HG03520 (cell line): ENCODE measurements around the gene AGO4.
"Not testable (repeated sequence)": the region's sequence is repeated elsewhere in the genome, so short reads cannot be mapped to it uniquely, and the experiment has no call there.

ENCODE experiments used
- ATAC-seq: cut with Tn5 transposase; IDR thresholded peaks from one replicate; pipeline ENCODE4 v1.9.1; 2021; ENCODE audit warnings: mild to moderate bottlenecking, moderate library complexity; ENCODE audit not compliant: unreplicated experiment

The AGO4 gene

DNA sequence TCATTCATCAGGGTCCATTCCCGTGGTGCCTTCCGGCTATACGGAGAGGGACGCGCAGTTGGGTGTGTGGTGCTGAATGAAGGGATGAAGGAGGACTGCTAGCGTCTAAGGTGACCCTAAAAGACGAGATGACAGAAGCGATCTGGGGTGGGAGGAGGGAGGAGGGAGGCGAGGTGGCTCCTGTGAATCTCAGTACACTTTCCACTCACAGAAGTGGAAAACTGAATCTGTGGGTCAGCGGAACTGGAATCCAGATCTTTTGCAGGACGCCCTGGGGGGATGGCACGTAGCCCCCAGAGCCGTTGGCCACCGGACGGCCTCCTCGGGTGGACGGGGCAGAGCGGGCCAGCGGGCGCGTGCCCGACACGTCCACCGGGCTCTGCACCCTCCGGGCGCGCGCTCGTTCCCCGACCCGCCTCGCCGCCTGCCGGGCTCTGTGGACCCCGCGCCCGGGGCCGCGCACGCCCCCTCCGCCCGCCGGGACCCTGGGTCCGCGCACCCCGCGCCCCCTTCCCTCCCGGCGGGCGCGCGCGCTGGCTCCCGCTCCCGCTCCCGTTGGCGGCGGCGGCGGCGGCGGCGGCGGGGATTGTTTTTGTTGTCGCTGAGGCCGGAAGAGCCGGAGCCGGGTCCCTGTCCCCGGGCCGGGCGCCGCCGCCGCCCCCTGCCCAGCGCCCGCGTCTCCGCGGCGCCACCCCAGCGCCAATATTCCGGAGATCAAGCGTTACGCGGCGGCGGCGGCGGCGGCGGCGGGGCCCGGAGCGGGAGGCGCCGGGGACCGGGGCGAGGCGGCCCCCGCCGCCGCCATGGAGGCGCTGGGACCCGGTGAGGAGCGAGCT is at the start of gene AGO4:
AGO4 (plus strand) TSS at position 403 of the 836 bp plus-strand sequence; CDS start at position 804, 401 bp downstream.
- no peak for ATAC-seq

DNA sequence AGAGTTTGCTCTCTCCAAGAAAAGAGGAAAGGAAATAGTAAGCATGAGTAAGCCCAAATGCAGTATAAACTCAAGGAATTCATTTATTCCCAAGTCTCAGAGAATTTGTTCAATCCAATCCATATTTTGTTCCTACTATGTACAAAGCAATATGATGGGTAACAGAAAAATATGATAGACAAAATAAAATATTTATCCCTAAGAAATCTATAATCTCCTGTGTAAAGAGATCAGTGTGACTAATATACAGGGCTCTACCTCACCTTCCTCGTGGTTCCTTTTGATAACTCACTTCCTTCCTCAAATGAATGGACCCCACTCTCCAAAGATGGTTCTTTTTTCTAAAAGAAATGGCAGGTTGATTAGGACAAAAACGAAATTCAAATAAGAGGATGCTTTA is 45.7 kb upstream of the AGO4 start:
- ATAC-seq: no peak

DNA sequence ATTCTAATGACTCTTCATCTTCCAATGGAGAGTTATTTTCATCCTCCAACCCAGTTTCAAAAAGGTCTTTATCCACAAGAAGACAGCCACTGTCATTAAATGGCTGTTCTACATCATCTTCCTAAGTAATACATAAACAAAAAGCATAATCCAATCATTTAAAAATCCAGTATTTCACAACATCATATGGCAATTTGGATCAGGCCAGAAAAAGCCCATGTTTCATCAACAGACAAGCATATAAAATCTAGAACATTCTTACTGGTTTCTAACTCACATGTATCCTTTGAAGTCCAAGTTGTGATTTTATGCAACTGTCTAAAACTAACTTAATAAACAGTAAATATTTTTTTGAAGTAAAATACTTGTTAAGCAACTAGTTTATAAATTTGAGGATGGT is 44.6 kb upstream of the AGO4 start:
- no peak for ATAC-seq

DNA sequence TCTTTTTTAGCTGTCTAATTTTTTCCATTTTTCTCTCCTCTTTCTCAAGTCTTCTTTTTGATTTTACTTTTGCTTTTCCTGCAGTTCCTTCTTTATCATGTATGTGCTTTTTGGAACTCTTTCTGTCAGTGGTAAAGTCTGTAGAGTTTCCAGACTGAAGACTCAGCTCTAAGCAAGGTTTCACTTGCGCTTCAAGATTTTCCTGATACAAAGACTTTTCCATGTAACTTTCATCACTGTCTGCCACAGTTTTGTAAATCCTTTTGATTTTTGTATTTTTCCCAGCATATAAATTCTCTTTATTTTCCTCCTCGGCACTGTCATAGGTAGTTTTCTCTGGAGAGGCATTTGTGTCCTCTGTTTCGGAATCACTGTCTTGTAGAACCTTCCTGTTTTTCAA is 43.5 kb upstream of the AGO4 start:
- no peak for ATAC-seq

DNA sequence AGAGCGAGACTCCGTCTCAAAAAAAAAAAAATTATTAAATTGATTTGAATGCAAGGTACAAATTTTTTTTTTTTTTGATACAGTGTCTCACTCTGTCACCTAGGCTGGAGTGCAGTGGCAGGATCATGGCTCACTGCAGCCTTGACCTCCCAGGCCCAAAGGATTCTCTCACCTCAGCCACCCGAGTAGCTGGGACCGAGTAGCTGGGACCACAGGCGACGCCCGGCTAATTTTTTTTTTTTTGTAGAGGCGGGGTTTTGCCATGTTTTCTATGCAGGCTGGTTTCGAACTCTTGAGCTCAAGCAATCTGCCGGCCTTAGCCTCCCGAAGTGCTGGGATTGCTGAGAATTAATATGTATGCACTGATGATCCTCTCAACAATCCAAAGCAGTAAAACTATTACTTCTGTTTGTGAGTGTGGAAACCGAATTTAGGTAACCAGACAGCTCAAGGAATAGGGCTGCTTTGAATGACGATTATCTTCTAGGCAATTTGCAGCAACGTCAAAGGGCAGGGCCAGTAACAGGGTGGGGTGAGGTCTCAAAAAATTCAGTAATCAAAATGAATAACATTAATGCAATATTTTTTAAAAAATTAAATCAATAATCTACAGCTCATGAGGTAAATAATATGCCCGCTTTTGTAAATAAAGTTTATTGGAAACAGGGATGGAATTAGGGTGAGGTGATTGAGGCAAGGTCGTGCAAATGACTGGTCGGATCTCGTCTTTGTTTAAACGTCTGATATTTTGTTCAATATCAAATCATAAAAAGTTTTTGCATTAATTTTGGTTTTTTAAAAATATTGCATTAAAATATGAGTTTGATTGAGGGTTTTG is 39.2 kb upstream of the AGO4 start:
- ATAC-seq: no peak

DNA sequence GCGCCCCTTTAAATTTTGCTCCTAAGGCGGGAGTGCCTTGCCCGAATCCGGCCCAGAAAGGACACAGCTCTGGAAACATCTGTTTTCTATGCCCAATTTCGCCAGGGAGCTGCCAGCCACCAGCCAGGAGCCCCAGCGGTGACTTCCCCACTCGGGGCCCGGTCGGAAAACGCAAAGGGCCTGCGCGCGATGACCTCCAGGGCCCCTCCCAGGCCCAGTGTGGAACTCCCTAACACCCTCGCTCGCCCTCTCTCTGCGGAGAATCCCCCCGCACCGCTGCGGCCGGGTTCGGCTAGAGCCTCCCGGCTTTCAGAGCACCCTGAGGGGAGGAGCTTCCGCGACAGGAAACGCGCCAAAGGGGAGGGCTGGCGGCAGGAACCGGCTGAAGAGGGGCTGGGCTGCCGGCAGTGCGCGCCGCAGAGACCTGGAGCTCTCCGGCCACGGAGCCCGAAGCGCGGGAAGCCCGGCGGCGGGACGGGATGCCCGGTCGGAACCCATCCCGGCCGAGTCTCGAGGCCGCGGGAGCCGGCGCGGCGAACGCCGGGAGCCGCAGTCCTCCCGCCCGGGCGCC is 38.5 kb upstream of the AGO4 start:
- ATAC-seq: peak; percentile 65

DNA sequence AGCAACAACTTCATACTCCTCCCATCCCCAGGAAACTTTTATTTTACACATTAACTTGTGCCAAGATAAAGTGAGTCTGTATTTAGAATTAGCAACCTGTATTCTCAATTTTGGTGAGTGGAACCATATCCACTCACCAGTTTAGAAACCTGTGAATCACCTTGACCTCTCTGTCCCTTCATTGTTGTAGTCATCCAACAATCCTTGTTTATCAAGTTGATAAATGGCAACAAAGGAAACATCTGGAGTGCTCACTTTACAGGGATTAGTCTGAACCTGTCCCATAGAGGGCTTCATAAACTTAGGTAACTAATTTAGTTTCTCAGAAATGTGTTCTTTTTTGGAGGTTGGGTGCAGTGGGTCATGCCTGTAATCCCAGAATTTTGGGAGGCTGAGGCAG is 34.1 kb upstream of the AGO4 start:
- no peak for ATAC-seq

DNA sequence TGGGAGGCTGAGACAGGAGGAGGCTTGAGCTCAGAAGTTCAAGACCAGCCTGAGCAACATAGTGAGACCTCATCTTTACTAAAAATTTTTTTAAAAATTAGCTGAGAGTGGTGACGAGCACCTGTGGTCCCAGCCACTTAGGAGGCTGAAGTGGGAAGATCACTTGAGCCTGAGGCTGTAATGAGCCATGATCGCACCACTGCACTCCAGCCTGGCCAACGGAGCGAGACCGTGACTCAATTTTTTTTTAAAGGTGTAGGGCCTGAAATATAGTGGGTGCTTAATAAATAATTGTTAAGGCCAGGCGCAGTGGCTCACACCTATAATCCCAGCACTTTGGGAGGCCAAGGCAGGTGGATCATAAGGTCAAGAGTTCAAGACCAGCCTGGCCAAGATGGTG is 31.6 kb upstream of the AGO4 start:
- not testable (repeated sequence) for ATAC-seq

DNA sequence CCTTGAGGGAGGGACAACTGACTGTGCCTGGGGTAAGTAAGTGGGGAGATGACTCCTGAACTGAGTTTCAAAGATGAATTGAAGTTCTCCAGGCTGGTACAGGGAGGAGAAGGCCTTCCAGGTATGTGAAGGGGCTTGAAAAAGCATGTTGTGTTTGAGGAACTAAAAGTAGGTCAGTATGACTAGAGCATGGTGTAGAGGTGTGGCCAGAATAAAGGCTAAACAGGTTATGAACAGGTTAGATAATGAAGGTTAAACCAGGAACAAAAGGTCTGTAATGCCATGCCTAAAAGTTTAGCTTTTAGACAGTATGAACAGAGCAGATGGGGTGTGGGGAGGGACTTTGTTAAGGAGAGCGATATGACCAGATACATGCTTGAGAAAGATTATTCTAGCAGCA is 30.7 kb upstream of the AGO4 start:
- no peak for ATAC-seq

DNA sequence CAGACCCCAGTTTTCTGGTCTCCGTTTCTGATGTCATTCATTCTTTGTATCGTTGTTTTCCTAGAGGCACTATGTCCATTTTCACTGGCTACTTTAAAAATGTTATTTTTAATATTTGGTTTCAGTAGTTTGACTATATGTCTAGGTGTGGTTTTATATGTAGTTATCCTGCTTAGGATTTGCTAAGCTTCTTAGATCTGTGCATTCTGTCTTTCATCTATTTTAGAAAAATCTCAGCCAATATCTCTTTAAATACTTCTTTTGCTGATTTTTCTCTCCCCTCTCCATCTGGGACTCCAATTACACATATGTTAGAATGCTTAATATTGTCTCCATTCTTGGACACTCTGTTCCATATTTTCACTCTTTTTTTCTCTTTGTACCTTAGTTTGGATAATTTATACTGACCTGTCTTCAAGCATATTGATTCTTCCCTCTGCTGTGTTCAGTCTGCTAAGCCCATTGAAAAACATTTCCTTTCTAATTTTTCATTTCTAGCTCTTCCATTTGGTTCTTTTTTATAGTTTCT is 24.7 kb upstream of the AGO4 start:
- no peak for ATAC-seq

DNA sequence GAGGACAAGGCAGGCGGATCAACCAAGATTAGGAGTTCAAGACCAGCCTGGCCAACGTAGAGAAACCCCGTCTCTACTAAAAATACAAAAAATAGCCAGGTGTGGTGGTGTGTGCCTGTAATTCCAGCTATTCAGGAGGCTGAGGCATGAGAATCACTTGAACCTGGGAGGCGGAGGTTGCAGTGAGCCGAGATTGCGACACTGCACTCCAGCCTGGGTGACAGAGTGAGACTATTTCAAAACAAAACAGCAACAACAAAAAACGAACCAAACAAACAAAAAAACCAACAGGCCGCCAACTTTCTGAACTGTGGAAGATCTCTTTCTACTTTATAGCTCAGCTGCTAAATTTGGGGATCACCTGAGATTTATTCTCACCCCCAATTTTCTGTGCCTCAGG is 23.5 kb upstream of the AGO4 start:
- ATAC-seq: not testable (repeated sequence)

DNA sequence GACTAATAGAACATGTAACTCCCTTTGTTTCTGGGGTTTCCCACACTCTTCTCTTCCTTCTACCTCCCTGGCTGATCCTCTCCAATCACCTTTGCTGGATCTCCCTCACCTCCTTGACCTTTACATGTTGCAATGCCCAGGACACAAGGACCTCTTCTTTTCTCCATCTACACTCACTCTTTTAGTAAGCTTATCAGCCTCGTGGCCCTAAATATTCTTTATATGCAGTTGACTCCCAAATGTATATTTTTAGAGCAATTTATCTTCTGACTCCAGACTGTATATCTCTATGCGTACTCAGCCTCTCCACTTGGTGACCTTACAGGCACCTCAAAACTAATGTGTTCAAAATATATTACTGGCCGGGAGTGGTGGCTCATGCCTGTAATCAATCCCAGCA is 19.7 kb upstream of the AGO4 start:
- ATAC-seq: no peak

DNA sequence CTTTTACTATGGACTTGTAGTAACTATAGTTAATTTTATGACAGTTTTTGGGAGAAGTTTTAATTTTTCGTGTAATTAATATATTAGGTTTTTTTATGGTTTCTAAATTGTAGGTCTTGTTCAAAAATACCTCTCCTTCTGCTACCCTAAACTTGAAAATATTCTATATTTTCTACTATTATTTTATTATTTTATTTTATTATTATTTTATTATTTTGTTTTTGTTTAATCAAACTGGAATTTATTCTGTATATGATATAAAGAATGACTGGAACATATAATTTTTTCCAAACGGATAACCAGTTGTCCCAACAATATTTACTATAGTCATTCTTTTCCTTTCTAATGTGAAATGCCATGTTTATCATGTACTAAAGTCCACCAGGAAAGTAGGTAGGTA is 17.1 kb upstream of the AGO4 start:
- no peak for ATAC-seq

DNA sequence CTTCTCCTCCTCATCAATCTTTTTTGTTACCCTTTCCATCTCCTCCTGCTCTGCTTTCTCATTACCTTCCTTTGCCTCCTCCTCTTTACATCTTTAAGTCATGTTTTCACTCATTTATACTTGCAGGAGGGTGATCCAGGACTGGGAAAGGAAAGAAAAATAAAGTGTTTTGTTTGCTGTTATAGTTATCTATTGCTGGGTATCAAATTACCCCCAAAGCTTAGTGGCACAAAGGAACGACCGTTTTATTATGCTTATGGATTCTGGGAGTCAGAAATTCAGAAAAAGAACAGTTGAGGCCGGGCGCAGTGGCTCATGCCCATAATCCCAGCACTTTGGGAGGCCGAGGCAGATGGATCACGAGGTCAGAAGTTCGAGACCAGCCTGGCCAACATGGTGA is 12.5 kb upstream of the AGO4 start:
- no peak for ATAC-seq

DNA sequence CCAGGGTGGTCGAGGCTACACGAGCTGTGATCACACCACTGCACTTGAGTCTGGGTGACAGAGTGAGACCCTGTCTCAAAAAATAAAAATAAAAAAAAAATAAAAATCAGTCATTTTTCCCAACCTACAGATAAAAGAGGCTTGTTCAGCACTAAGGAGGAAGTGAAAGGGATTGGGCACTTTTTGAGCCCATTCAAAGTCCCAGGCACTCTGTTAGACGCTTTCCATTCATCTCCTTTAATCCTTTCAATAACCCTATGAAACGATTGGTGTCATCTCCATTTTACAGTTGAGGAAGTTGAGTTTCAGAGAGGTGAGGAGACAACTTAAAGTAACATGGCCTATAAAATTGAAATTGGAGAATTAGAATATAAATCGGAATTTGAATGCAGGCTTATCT is 10.4 kb upstream of the AGO4 start:
- no peak for ATAC-seq

DNA sequence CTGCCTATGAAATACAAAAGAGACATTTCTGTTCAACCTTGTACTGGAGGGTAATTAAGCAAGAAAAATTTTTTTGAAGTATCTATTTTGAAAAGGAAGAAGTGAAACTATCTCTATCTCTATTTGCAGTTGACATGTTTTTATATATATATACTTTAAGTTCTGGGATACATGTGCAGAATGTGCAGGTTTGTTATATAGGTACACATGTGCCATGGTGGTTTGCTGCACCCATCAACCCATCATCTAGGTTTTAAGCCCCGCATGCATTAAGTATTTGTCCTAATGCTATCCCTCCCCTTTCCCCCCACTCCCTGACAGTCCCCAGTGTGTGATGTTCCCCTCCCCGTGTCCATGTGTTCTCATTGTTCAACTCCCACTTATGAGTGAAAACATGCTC is 9.8 kb upstream of the AGO4 start:
- ATAC-seq: not testable (repeated sequence)

DNA sequence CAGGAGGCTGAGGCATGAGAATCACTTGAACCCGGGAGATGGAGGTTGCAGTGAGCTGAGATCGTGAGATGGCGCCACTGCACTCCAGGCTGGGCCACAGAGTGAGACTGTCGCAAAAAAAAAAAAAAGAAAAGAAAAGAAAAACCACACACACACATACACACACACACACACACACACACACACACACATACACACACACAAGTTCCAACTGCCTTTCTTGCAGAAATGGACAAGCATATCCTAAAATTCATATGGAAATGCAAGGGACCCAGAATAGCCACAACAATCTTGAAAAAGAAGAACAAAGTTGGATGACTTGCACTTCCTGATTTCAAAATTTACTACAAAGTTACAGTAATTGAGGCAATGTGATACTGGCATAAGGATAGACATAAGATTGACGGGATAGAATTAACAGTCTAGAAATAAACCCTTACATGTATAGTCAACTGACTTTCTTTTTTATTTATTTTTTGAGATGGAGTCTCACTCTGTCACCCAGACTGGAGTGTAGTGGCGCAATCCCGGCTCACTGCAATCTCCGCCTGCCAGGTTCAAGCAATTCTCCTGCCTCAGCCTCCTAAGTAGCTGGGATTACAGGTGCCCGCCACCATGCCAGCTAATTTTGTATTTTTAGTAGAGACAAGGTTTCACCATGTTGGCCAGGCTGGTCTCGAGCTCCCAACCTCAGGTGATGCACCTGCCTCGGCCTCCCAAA is 7.5 kb upstream of the AGO4 start:
- not testable (repeated sequence) for ATAC-seq

DNA sequence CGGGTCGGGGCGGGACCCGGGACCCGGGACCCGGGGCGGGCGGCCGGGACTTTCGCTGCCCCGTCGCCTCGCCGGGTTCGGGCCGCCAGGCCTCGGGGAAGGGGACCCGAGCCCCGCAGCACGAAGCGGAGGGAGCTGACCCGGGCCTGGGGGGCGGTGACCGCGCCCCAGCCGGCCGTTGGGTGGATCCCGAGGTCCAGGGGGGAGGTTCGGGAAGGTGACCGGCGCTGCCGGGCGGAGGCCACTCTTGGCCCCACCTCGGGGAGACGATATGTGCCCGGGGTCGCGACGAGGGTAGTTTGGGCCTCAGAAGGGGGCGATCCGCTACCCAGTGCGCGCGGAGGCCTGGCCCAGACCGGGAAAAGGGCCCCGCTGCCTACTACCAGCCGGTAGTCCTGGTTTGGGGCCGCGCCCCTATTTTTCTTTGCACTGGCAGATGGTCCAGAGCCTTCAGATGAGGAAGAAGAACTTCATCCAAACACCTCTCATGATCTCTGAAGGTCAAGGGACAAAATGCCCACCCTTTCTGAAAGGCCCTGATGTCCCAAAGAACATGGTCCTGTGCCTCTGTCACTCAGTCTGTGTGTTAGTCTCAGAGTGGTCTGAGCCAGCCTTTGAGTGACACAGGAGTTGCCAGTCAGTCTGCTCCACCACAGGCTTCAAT is 766 bp downstream of the AGO4 start:
- ATAC-seq: no peak

DNA sequence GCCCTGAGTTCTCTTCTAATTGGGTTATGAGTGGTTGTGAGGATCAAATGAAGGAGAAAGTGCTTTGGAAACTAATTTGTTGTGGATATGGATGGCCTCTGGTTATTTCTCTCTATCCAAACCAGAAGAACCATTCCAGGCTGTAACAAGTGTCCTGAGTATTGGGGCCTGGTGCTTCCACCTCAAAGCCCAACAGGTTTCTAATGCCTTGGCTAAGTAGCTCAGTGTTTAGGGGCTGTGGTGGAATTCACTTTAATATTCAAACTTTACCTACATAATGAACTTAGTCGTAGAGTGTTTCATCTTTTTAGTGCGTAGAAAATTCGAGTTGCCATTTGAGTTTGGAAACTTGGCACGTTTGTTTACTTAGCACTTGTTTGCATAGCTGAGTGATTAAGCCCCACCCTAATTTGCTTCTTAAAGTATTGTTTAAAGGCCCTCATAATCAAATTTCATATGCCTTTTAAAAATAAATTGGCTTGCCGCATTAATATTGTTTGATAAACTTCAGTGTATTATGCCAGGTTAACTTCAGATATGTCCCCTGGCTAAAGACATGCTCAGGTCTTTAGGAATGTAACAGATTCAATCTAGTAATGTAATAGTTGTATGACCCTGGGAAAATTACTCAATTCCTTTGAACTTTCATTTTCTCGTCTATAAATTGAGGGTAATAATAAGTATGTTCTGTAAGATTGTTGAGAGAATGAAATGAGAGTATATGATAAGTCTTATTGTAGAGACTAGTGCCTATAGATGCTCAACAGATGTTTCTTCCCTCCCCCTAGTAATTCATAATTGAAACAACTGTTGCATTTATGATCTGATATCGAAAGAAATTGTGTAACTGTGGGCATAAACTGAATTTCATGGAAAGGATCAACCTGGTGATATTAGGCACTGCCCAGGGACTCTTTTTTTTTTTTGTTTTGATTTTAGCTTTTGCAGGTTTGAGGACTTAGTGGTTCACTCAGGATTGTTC is 1.6 kb downstream of the AGO4 start:
- ATAC-seq: no peak
